ENCODE data around the gene ZNF683.

ZNF683 gene

DNA sequence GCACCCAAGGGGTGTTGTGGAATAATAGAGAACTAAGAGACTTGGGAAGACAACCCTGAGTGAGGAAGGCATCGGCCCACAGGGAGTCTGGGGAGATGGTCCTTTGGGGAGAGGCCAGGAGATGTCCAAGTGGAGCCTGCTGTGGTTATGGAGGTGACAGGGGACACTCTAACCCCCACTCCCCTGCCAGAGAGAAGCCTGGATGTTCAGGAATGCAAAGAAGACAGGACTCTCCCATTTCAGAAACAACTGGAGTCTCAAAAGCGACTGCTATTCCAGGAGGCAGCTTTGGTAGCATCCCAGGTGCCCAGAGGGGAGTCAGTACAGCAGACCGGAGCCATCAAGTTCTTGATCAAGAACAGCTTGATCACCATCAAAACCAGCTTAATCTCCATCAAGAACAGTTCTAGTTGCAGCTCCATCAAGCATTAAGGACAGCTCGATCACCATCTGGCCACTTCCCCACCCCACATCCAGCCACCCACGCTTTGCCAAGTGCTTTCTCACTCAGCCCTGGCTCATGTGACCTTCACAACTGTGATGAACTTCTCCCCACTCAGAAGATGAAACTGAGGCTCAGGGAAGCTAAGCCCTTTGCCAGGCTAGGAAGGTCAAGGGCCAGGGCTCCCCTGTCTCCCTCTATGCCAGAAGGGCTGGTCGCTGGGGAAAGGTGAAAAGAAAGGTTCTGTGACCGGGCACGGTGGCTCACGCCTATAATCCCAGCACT, 54.0 kb downstream of the ZNF683 start:
- no peak for ATAC-seq (ENCODE audit: insufficient read depth, low read depth)
- Histone ChIP-seq H3K4me1 (ENCODE audit: insufficient read depth, low read length) (peaks cover 19% of the 10 kb centered on the region), H3K27me3 (ENCODE audit: insufficient read depth, low read length, poor library complexity) (no peaks in the 10 kb centered on the region), H3K79me2 (ENCODE audit: insufficient read depth, low read length) (no peaks in the 10 kb centered on the region), H4K20me1 (ENCODE audit: insufficient read depth, low read length) (no peaks in the 10 kb centered on the region), H3K9me3 (ENCODE audit: insufficient read depth, low read length, severe bottlenecking) (no peaks in the 10 kb centered on the region), H3K36me3 (ENCODE audit: insufficient read depth, low read length) (no peaks in the 10 kb centered on the region), H3K27ac (ENCODE audit: low read length) (no peak overlapping the region), H2AFZ (ENCODE audit: low read depth, low read length) (no peak overlapping the region), H3K4me3 (ENCODE audit: low read depth in 1 of 2, low read length in 2 of 2) (no peak overlapping the region), H3K4me2 (ENCODE audit: insufficient read depth, low read length) (no peak overlapping the region), H3K9ac (ENCODE audit: low read depth, low read length) (no peak overlapping the region)
- TF ChIP-seq EZH2 (IDR thresholded peaks at IDR 0.05; ENCODE audit: borderline replicate concordance, low read depth, low read length, severe bottlenecking) (no peak), CTCF (IDR thresholded peaks at IDR 0.05; ENCODE audit: borderline replicate concordance, extremely low read depth, low read length, poor library complexity, severe bottlenecking) (no peak)
- DNase-seq: no peak

DNA sequence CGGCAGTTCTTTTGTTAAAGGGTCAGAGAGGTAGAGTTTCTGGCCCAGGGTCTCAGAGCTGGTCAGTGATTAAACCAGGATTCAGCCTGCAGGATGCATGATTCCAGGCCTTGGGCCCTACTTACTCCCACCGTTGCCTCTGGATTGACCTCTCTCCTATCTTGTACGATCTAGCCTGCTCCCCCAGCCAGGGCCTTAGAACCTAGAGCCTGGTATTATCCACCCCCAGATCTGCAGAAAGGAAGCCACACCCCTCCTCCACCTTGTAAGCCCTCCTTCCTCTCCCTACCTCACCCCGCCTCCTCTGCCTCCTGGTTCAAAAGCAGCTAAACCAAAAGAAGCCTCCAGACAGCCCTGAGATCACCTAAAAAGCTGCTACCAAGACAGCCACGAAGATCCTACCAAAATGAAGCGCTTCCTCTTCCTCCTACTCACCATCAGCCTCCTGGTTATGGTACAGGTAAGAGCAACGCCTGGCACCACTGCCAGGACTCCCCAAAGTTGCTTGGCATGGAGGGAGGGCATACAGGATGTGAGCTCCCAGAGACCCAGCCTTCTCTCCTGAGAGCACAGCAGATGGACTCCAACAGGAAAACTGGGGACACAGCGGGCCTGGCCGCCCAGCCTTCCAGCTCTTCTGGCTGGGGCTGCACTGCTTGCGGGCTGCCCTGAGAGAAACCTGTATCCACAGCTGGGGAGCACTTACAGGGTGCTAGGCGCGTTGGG, 54.8 kb downstream of the ZNF683 start, which contains the start of gene CD52:
Gene CD52 (plus strand): TSS at position 347 of the 726 bp plus-strand sequence. CDS start 60 bp downstream, at position 407.
- peak; percentile 57 for ATAC-seq (ENCODE audit: insufficient read depth, low read depth)
- Histone ChIP-seq H4K20me1 (ENCODE audit: insufficient read depth, low read length) (no peaks in the 10 kb centered on the region), H3K4me1 (ENCODE audit: insufficient read depth, low read length) (peaks cover 19% of the 10 kb centered on the region)

GRCh38 chr1:26317146-26317545, 55.4 kb downstream of the ZNF683 start:
- H3K9ac ChIP-seq (ENCODE audit: low read depth, low read length): no peak overlapping the region
- ATAC-seq (ENCODE audit: insufficient read depth, low read depth) (no peak), DNase-seq (no peak)
- no peaks in the 10 kb centered on the region for H3K79me2 ChIP-seq (ENCODE audit: insufficient read depth, low read length)
- H2AFZ ChIP-seq (ENCODE audit: low read depth, low read length): no peak overlapping the region
- no peak overlapping the region for H3K4me3 ChIP-seq (ENCODE audit: low read depth in 1 of 2, low read length in 2 of 2)
- TF ChIP-seq EZH2 (IDR thresholded peaks at IDR 0.05; ENCODE audit: borderline replicate concordance, low read depth, low read length, severe bottlenecking) (no peak), CTCF (IDR thresholded peaks at IDR 0.05; ENCODE audit: borderline replicate concordance, extremely low read depth, low read length, poor library complexity, severe bottlenecking) (no peak)
- no peak overlapping the region for H3K4me2 ChIP-seq (ENCODE audit: insufficient read depth, low read length)
- no peak overlapping the region for H3K27ac ChIP-seq (ENCODE audit: low read length)
- no peaks in the 10 kb centered on the region for H3K9me3 ChIP-seq (ENCODE audit: insufficient read depth, low read length, severe bottlenecking)
- H3K4me1 ChIP-seq (ENCODE audit: insufficient read depth, low read length): peaks cover 19% of the 10 kb centered on the region
- H4K20me1 ChIP-seq (ENCODE audit: insufficient read depth, low read length): no peaks in the 10 kb centered on the region
- H3K36me3 ChIP-seq (ENCODE audit: insufficient read depth, low read length): no peaks in the 10 kb centered on the region
- H3K27me3 ChIP-seq (ENCODE audit: insufficient read depth, low read length, poor library complexity): no peaks in the 10 kb centered on the region

More for the DNA sequence above, 54.8 kb downstream of the ZNF683 start, which contains the start of gene CD52:
- peak; percentile 60 for DNase-seq
- H3K4me2 ChIP-seq (ENCODE audit: insufficient read depth, low read length): no peak within 1 kb of the TSS
- H3K27ac ChIP-seq (ENCODE audit: low read length): no peak within 1 kb of the TSS
- H3K27me3 ChIP-seq (ENCODE audit: insufficient read depth, low read length, poor library complexity): no peaks in the 10 kb centered on the region
- H3K79me2 ChIP-seq (ENCODE audit: insufficient read depth, low read length): no peaks in the 10 kb centered on the region
- no peak within 1 kb of the TSS for H3K9ac ChIP-seq (ENCODE audit: low read depth, low read length)
- H3K9me3 ChIP-seq (ENCODE audit: insufficient read depth, low read length, severe bottlenecking): no peaks in the 10 kb centered on the region
- no peak within 1 kb of the TSS for H3K4me3 ChIP-seq (ENCODE audit: low read depth in 1 of 2, low read length in 2 of 2)
- no peak within 1 kb of the TSS for H2AFZ ChIP-seq (ENCODE audit: low read depth, low read length)
- TF ChIP-seq CTCF (IDR thresholded peaks at IDR 0.05; ENCODE audit: borderline replicate concordance, extremely low read depth, low read length, poor library complexity, severe bottlenecking): no peak
- TF ChIP-seq EZH2 (IDR thresholded peaks at IDR 0.05; ENCODE audit: borderline replicate concordance, low read depth, low read length, severe bottlenecking): no peak
- H3K36me3 ChIP-seq (ENCODE audit: insufficient read depth, low read length): no peaks in the 10 kb centered on the region

Measured in DND-41 (cell line).